Testis (tissue), 2 donors: ENCODE results near the gene SPACA6.

Experiments
- POLR2A ChIP-seq: fragments of 450-650 bp; IDR thresholded peaks from one replicate; pipeline ENCODE4 v1.6.1; 2017; ENCODE audit warnings: antibody characterized with exemption, mild to moderate bottlenecking, moderate library complexity
- TF ChIP-seq, protein P1 (sequence below), 3 experiments: fragments of 450-650 bp in 2 of 3; fragments of 200-600 bp in 1 of 3; sonication (generic) in 1 of 3; IDR thresholded peaks; one replicate each; pipeline ENCODE4 v1.5.1; 2016 to 2019; ENCODE audit warnings: antibody characterized with exemption in 3 of 3, mild to moderate bottlenecking in 2 of 3, moderate library complexity in 1 of 3

DNA sequence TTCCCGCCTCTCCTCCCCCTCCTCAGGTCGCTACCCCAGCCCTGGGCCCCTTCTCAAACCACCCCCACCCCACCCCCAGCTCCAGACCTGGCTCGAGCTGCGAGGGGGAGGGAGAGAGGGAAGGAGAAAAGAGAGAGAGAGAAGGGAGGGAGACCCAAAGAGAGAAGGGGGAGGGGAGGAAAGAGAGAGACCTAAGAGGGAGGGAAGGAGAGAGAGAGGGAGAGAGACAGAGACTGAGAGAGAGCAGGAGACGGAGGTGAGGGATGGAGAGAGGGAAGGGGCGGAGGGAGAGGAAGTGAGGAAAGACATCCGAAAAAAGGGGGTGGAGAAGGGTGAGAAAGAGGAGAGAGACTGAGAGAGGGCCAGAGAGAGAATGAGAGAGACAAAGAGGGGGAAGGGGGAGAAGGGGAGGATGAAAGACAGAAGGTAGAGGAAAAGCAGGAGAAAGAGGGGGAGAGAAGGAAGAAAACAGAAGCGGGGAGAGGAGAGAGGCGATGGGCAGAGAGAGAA, 2.0 kb upstream of the SPACA6 start:
- TF ChIP-seq, protein P1, sequence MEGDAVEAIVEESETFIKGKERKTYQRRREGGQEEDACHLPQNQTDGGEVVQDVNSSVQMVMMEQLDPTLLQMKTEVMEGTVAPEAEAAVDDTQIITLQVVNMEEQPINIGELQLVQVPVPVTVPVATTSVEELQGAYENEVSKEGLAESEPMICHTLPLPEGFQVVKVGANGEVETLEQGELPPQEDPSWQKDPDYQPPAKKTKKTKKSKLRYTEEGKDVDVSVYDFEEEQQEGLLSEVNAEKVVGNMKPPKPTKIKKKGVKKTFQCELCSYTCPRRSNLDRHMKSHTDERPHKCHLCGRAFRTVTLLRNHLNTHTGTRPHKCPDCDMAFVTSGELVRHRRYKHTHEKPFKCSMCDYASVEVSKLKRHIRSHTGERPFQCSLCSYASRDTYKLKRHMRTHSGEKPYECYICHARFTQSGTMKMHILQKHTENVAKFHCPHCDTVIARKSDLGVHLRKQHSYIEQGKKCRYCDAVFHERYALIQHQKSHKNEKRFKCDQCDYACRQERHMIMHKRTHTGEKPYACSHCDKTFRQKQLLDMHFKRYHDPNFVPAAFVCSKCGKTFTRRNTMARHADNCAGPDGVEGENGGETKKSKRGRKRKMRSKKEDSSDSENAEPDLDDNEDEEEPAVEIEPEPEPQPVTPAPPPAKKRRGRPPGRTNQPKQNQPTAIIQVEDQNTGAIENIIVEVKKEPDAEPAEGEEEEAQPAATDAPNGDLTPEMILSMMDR (IDR thresholded peaks at IDR 0.05): no peak
- TF ChIP-seq POLR2A: no peak
